Limb (tissue), 2 donors: Measurements from ENCODE around the gene TBX15.

Experiments used
- DNase-seq, 2 donors: peaks; one replicate each; pipeline ENCODE4 v3.0.0-alpha.2; 2016; ENCODE audit errors: extremely low spot score in 2 of 2

TBX15 gene

GRCh38 chr1:118988186-118989005, at the start of gene TBX15:
TBX15 (minus strand) TSS chr1:118988343; CDS start chr1:118987795, 548 bp downstream.
- peak; percentile 75 to 86 for DNase-seq

GRCh38 chr1:119034359-119034758, 46.2 kb upstream of the TBX15 start:
- DNase-seq: no peak

GRCh38 chr1:119032986-119033385, 44.8 kb upstream of the TBX15 start:
- DNase-seq: no peak

GRCh38 chr1:119027759-119028158, 39.6 kb upstream of the TBX15 start:
- DNase-seq: no peak

- DNase-seq: no peak
Observed at GRCh38 chr1:119026956-119027355, 38.8 kb upstream of the TBX15 start.

GRCh38 chr1:119015547-119015946, 27.4 kb upstream of the TBX15 start:
- DNase-seq: no peak

GRCh38 chr1:119012383-119012782, 24.2 kb upstream of the TBX15 start:
- no peak for DNase-seq

- DNase-seq: no peak
Observed at GRCh38 chr1:119011706-119012105, 23.6 kb upstream of the TBX15 start.

GRCh38 chr1:119011116-119011515, 23.0 kb upstream of the TBX15 start:
- DNase-seq: no peak

- DNase-seq: no peak
Observed at GRCh38 chr1:119010201-119010600, 22.1 kb upstream of the TBX15 start.

- DNase-seq: no peak
Observed at GRCh38 chr1:119009312-119009655, 21.1 kb upstream of the TBX15 start.

GRCh38 chr1:119008483-119009311, 20.6 kb upstream of the TBX15 start:
- peak; percentile 69 to 88 for DNase-seq

GRCh38 chr1:119007670-119008482, 19.7 kb upstream of the TBX15 start:
- DNase-seq: peak in 1 of 2 donors; percentile 57

GRCh38 chr1:119007339-119007669, 19.2 kb upstream of the TBX15 start:
- peak in 1 of 2 donors; percentile 42 for DNase-seq

GRCh38 chr1:119006406-119007279, 18.5 kb upstream of the TBX15 start:
- DNase-seq: peak in 1 of 2 donors; percentile 62

- peak in 1 of 2 donors; percentile 40 for DNase-seq
Observed at GRCh38 chr1:119005724-119006405, 17.7 kb upstream of the TBX15 start.

- DNase-seq: no peak
Observed at GRCh38 chr1:119004781-119005180, 16.6 kb upstream of the TBX15 start.

- peak in 1 of 2 donors; percentile 24 for DNase-seq
Observed at GRCh38 chr1:119004129-119004527, 16.0 kb upstream of the TBX15 start.

- no peak for DNase-seq
Observed at GRCh38 chr1:119003413-119004128, 15.4 kb upstream of the TBX15 start.
